ENCODE results near the gene WDR5. TPM values are rescaled to one million over a fixed set of nuclear protein-coding genes. Genes with fewer than 3 reads are reported as not detected.

WDR5 gene
- total and polyA plus RNA-seq, 12 donors, result 14.0 to 22.5 (median 17.8) TPM

GRCh38 chr9:134168757-134169550 is 33.1 kb downstream of the WDR5 start:
- peaks cover 0 to 20% (median 7%) of the 10 kb centered on the region in 9 donors for H3K4me1 ChIP-seq
- peaks cover 0 to 1% (median 0%) of the 10 kb centered on the region in 7 donors for H3K27me3 ChIP-seq
- H3K4me3 ChIP-seq, result no peak overlapping the region
- WGBS, 2 donors, result 89 to 90% methylated on average over 11 of the region's 11 CpGs
- ATAC-seq (no peak), DNase-seq (no peak)
- H3K36me3 ChIP-seq, result no peaks in the 10 kb centered on the region
- no peak for TF ChIP-seq CTCF (IDR thresholded peaks at IDR 0.05)
- no peak overlapping the region for H3K27ac ChIP-seq
- peaks cover 0 to 8% (median 5%) of the 10 kb centered on the region in 11 donors for H3K9me3 ChIP-seq
- intact Hi-C loops (cut with DNase I), result no loop called here

GRCh38 chr9:134169724-134170401 is 34.0 kb downstream of the WDR5 start:
- Histone ChIP-seq H3K4me1 (peaks cover 0 to 25% (median 7%) of the 10 kb centered on the region in 9 donors), H3K9me3 (peaks cover 0 to 8% (median 5%) of the 10 kb centered on the region in 11 donors), H3K27ac (peak overlapping the region in 1 of 10 donors; percentile 39), H3K27me3 (peaks cover 0 to 10% (median 6%) of the 10 kb centered on the region in 7 donors), H3K4me3 (no peak overlapping the region), H3K36me3 (no peaks in the 10 kb centered on the region)
- 66 to 78% methylated on average over 24 of the region's 24 CpGs for WGBS, 2 donors
- no peak for TF ChIP-seq CTCF (IDR thresholded peaks at IDR 0.05)
- no peak for DNase-seq
- intact Hi-C loops (cut with DNase I), result loop anchor here (1.0 to 10.0 kb wide), 11 partner anchors 42 to 575 kb away; partner anchors contain the start of genes RXRA (in 5 of the 10) and COL5A1 (in 2 of the 10)
- ATAC-seq, result no peak

- H3K4me1 ChIP-seq, result peaks cover 0 to 34% (median 11%) of the 10 kb centered on the region in 9 donors
- 28 to 29% methylated on average over 17 of the region's 17 CpGs for WGBS, 2 donors
- peaks cover 0 to 8% (median 5%) of the 10 kb centered on the region in 11 donors for H3K9me3 ChIP-seq
- DNase-seq (no peak), ATAC-seq (no peak)
- intact Hi-C loops (cut with DNase I), result loop anchor here (1.0 to 10.0 kb wide), 11 partner anchors 42 to 574 kb away; partner anchors contain the start of genes RXRA (in 5 of the 10) and COL5A1 (in 2 of the 10)
- H3K36me3 ChIP-seq, result no peaks in the 10 kb centered on the region
- peak overlapping the region in 1 of 10 donors; percentile 39 for H3K27ac ChIP-seq
- peaks cover 0 to 15% (median 12%) of the 10 kb centered on the region in 7 donors for H3K27me3 ChIP-seq
- no peak overlapping the region for H3K4me3 ChIP-seq
- no peak for TF ChIP-seq CTCF (IDR thresholded peaks at IDR 0.05)
Measured at GRCh38 chr9:134170532-134171315, 34.8 kb downstream of the WDR5 start.

Data from heart right ventricle (tissue), 16 donors.